Astrocyte of the spinal cord (primary cell): Measurements from ENCODE around the gene PPP2R3B.

Experiments
- DNase-seq: peaks from one replicate; pipeline ENCODE4 v3.0.0; 2011; ENCODE audit warnings: low read depth, low spot score
- H3K4me3 ChIP-seq: 2 replicates; pipeline ENCODE4 v1.5.1; 2011; ENCODE audit warnings: low read depth, mild to moderate bottlenecking, low read length, moderate library complexity
- CTCF ChIP-seq: IDR thresholded peaks from 2 replicates; pipeline ENCODE4 v1.5.1; 2012; ENCODE audit warnings: low read depth, mild to moderate bottlenecking, low read length, inconsistent platforms
- in situ Hi-C: cut with HindIII; loops from 2 replicates; pipeline ENCODE4 v1.10.0; 2017; ENCODE audit warnings: low sequenced_read_pairs

The PPP2R3B gene

GRCh38 chrX:290476-291166 lies 96.1 kb downstream of the PPP2R3B start:
- in situ Hi-C loops: no loop called here
- DNase-seq: no peak
- no peak for TF ChIP-seq CTCF
- no peak overlapping the region for H3K4me3 ChIP-seq

GRCh38 chrX:288561-288991 lies 98.1 kb downstream of the PPP2R3B start:
- TF ChIP-seq CTCF: no peak
- H3K4me3 ChIP-seq: no peak overlapping the region
- no peak for DNase-seq
- in situ Hi-C loops: no loop called here

GRCh38 chrX:287670-288069 lies 99.0 kb downstream of the PPP2R3B start:
- in situ Hi-C loops: no loop called here
- no peak for TF ChIP-seq CTCF
- H3K4me3 ChIP-seq: no peak overlapping the region
- DNase-seq: no peak

- no peak overlapping the region for H3K4me3 ChIP-seq
- in situ Hi-C loops: no loop called here
- no peak for TF ChIP-seq CTCF
- DNase-seq: no peak
These were observed 101.5 kb downstream of the PPP2R3B start for GRCh38 chrX:285076-285677.
